Parathyroid adenoma (tissue), 2 donors: ENCODE results near the gene NEURL3.

Experiments used
- H2AFZ ChIP-seq: fragments of 300-600 bp; sonication (generic); one replicate; pipeline ENCODE4 v1.7.0; 2017; ENCODE audit warnings: antibody characterized with exemption, mild to moderate bottlenecking
- H3K27ac ChIP-seq: fragments of 300-600 bp; sonication (generic); one replicate; pipeline ENCODE4 v1.7.0; 2017
- H3K27me3 ChIP-seq: fragments of 300-600 bp; sonication (generic); one replicate; pipeline ENCODE4 v1.7.0; 2017; ENCODE audit warnings: low read length; ENCODE audit not compliant: control insufficient read depth, insufficient read depth
- H3K36me3 ChIP-seq: fragments of 300-600 bp; sonication (generic); one replicate; pipeline ENCODE4 v1.7.0; 2017; ENCODE audit warnings: low read length; ENCODE audit not compliant: control insufficient read depth, insufficient read depth
- H3K4me1 ChIP-seq: fragments of 300-600 bp; sonication (generic); one replicate; pipeline ENCODE4 v1.7.0; 2017; ENCODE audit warnings: control low read depth
- H3K4me2 ChIP-seq: fragments of 300-600 bp; sonication (generic); one replicate; pipeline ENCODE4 v1.7.0; 2017; ENCODE audit warnings: low read length
- H3K4me3 ChIP-seq: fragments of 300-600 bp; sonication (generic); one replicate; pipeline ENCODE4 v1.7.0; 2017; ENCODE audit warnings: low read depth, low read length
- H3K79me2 ChIP-seq: fragments of 300-600 bp; sonication (generic); one replicate; pipeline ENCODE4 v1.7.0; 2017; ENCODE audit warnings: control low read depth
- H3K9ac ChIP-seq: fragments of 300-600 bp; sonication (generic); one replicate; pipeline ENCODE4 v1.7.0; 2017; ENCODE audit warnings: mild to moderate bottlenecking
- H3K9me3 ChIP-seq: fragments of 300-600 bp; sonication (generic); one replicate; pipeline ENCODE4 v1.7.0; 2017; ENCODE audit warnings: low read length; ENCODE audit not compliant: control insufficient read depth
- TF ChIP-seq, protein P1 (sequence below): fragments of 300-600 bp; sonication (generic); IDR thresholded peaks from one replicate; pipeline ENCODE4 v1.7.0; 2017; ENCODE audit warnings: antibody characterized with exemption, mild to moderate bottlenecking
- donor health status: primary hyperparathyroidism.

The NEURL3 gene

DNA sequence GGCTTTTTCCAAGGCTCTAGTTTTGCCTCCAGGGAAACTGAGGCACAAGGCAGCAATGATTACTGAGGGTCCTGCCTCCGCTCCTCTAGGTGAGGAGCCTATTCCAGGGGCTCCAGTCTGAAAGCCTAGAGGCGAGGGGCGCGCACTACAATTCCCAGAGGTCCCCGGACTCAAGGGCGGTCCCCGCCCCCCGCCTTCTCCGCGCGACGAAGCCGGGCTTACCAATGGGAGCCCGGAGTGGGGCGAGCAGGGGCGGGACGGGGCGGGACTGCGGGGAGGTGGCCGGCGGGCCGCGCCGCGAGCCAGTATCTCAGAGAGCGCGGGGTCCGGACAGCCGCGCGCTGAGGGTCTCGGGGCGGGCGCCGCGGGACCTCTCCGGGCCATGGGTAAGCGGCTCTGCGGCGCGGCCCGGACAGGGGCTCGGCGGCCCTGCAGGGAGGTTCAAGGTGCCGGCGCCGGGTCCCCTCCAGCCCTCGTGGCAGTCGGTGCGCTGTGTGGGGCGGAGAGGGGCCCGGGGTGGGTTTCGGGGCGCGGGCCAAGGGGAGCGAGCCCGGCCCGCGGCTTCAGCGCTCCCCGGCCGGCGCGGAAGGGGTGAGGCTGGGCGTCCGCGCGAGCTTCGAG lies 31.4 kb upstream of the NEURL3 start, which contains the start of gene ARID5A:
Gene ARID5A (plus strand): TSS at position 308 of the 621 bp plus-strand sequence. CDS start 75 bp downstream, at position 383.
- Histone ChIP-seq H3K4me2 (peak within 1 kb of the TSS; percentile 97), H3K4me1 (peaks cover 14% of the 10 kb centered on the region), H3K27me3 (no peaks in the 10 kb centered on the region), H3K36me3 (no peaks in the 10 kb centered on the region), H3K27ac (peak within 1 kb of the TSS; percentile 61), H3K9ac (peak within 1 kb of the TSS; percentile 47), H3K79me2 (no peaks in the 10 kb centered on the region), H2AFZ (peak within 1 kb of the TSS; percentile 85), H3K4me3 (peak within 1 kb of the TSS; percentile 74), H3K9me3 (no peaks in the 10 kb centered on the region)
- TF ChIP-seq, protein P1, sequence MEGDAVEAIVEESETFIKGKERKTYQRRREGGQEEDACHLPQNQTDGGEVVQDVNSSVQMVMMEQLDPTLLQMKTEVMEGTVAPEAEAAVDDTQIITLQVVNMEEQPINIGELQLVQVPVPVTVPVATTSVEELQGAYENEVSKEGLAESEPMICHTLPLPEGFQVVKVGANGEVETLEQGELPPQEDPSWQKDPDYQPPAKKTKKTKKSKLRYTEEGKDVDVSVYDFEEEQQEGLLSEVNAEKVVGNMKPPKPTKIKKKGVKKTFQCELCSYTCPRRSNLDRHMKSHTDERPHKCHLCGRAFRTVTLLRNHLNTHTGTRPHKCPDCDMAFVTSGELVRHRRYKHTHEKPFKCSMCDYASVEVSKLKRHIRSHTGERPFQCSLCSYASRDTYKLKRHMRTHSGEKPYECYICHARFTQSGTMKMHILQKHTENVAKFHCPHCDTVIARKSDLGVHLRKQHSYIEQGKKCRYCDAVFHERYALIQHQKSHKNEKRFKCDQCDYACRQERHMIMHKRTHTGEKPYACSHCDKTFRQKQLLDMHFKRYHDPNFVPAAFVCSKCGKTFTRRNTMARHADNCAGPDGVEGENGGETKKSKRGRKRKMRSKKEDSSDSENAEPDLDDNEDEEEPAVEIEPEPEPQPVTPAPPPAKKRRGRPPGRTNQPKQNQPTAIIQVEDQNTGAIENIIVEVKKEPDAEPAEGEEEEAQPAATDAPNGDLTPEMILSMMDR: no peak

GRCh38 chr2:96535331-96535730 lies 30.2 kb upstream of the NEURL3 start:
- no peak overlapping the region for H3K9ac ChIP-seq
- no peaks in the 10 kb centered on the region for H3K36me3 ChIP-seq
- no peak overlapping the region for H2AFZ ChIP-seq
- H3K4me3 ChIP-seq: no peak overlapping the region
- H3K9me3 ChIP-seq: no peaks in the 10 kb centered on the region
- peaks cover 17% of the 10 kb centered on the region for H3K4me1 ChIP-seq
- no peak overlapping the region for H3K27ac ChIP-seq
- H3K4me2 ChIP-seq: no peak overlapping the region
- no peaks in the 10 kb centered on the region for H3K27me3 ChIP-seq
- H3K79me2 ChIP-seq: no peaks in the 10 kb centered on the region
- TF ChIP-seq, protein P1: no peak

- H3K27ac ChIP-seq: no peak overlapping the region
- TF ChIP-seq, protein P1: no peak
- no peak overlapping the region for H3K4me3 ChIP-seq
- H2AFZ ChIP-seq: no peak overlapping the region
- H3K9me3 ChIP-seq: no peaks in the 10 kb centered on the region
- H3K36me3 ChIP-seq: no peaks in the 10 kb centered on the region
- peaks cover 17% of the 10 kb centered on the region for H3K4me1 ChIP-seq
- no peak overlapping the region for H3K4me2 ChIP-seq
- no peaks in the 10 kb centered on the region for H3K27me3 ChIP-seq
- no peak overlapping the region for H3K9ac ChIP-seq
- no peaks in the 10 kb centered on the region for H3K79me2 ChIP-seq
These were observed 29.6 kb upstream of the NEURL3 start for GRCh38 chr2:96534701-96535181.

- Histone ChIP-seq H3K4me2 (no peak overlapping the region), H3K9ac (no peak overlapping the region), H3K4me3 (no peak overlapping the region), H2AFZ (no peak overlapping the region), H3K9me3 (no peaks in the 10 kb centered on the region), H3K4me1 (peaks cover 17% of the 10 kb centered on the region), H3K27me3 (no peaks in the 10 kb centered on the region), H3K27ac (peak overlapping the region; percentile 78), H3K36me3 (no peaks in the 10 kb centered on the region), H3K79me2 (no peaks in the 10 kb centered on the region)
- TF ChIP-seq, protein P1: no peak
These were observed 29.0 kb upstream of the NEURL3 start for GRCh38 chr2:96534141-96534540.
